Sigmoid colon (tissue), 3 donors: ENCODE results near the gene VGLL4.

Experiments used
- POLR2A ChIP-seq, 2 donors: fragments of 450-650 bp; IDR thresholded peaks; one replicate each; pipeline ENCODE4 v1.6.1; 2016; ENCODE audit warnings: antibody characterized with exemption in 2 of 2, mild to moderate bottlenecking in 2 of 2, moderate library complexity in 2 of 2
- TF ChIP-seq, protein P1 (sequence below), 4 experiments: fragments of 450-650 bp in 3 of 4; fragments of 200-600 bp in 1 of 4; IDR thresholded peaks; one replicate each; pipeline ENCODE4 v1.5.1; 2016 to 2019; ENCODE audit warnings: antibody characterized with exemption in 4 of 4, mild to moderate bottlenecking in 3 of 4, moderate library complexity in 2 of 4

DNA sequence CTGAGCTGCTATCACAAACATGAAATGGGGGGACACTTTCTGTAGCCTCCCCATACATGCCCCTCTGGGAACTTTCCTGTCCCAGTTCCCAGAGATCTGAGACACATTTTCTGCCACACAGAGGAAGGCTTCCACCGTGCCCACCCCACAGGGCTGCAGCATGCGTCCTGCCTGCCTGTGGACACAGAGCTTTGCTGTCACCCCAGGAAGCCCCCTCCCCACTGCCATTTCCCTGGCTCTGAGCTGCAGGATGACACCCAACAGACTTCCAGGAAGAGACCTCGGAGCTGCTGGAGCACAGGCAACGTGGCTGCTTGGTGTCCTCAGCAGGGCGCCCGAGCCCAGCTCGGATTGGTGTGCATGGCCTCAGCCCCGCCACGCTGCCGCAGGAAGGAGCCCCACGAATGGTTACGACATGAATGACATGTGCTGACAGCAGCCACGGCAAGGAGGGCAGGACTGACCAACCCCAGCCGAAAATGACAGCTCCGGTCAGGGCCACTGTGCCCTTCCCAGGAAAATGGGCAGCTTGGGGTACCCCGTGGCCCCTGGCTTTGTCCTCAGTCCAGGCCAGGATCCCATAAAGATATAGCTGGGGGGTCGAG is 81.3 kb downstream of the VGLL4 start:
- no peak for TF ChIP-seq POLR2A (IDR thresholded peaks at IDR 0.05)
- TF ChIP-seq, protein P1, sequence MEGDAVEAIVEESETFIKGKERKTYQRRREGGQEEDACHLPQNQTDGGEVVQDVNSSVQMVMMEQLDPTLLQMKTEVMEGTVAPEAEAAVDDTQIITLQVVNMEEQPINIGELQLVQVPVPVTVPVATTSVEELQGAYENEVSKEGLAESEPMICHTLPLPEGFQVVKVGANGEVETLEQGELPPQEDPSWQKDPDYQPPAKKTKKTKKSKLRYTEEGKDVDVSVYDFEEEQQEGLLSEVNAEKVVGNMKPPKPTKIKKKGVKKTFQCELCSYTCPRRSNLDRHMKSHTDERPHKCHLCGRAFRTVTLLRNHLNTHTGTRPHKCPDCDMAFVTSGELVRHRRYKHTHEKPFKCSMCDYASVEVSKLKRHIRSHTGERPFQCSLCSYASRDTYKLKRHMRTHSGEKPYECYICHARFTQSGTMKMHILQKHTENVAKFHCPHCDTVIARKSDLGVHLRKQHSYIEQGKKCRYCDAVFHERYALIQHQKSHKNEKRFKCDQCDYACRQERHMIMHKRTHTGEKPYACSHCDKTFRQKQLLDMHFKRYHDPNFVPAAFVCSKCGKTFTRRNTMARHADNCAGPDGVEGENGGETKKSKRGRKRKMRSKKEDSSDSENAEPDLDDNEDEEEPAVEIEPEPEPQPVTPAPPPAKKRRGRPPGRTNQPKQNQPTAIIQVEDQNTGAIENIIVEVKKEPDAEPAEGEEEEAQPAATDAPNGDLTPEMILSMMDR (IDR thresholded peaks at IDR 0.05) = no peak
